ENCODE data around the gene SLC22A12.

SLC22A12 gene

GRCh38 chr11:64601605-64602465 lies 10.8 kb downstream of the SLC22A12 start:
- H3K4me1 Mint-ChIP-seq = peaks cover 0 to 3% of the 10 kb centered on the region in 2 donors
- H3K27ac Mint-ChIP-seq = no peak overlapping the region
- DNase-seq (no peak), ATAC-seq (replicated peaks) (no peak)
- H3K27me3 Mint-ChIP-seq = peaks cover 0 to 17% of the 10 kb centered on the region in 2 donors
- no peaks in the 10 kb centered on the region for H3K36me3 Mint-ChIP-seq
- no peaks in the 10 kb centered on the region for H3K9me3 Mint-ChIP-seq
- no peak overlapping the region for H3K4me3 Mint-ChIP-seq

GRCh38 chr11:64602466-64603070 lies 11.5 kb downstream of the SLC22A12 start:
- H3K36me3 Mint-ChIP-seq = no peaks in the 10 kb centered on the region
- ATAC-seq (replicated peaks) = no peak

GRCh38 chr11:64603411-64604110 lies 12.5 kb downstream of the SLC22A12 start:
- Mint-ChIP-seq H3K27me3 (peaks cover 0 to 28% of the 10 kb centered on the region in 2 donors), H3K4me1 (peaks cover 0 to 15% of the 10 kb centered on the region in 2 donors), H3K9me3 (no peaks in the 10 kb centered on the region)

More at GRCh38 chr11:64602466-64603070, 11.5 kb downstream of the SLC22A12 start:
- Mint-ChIP-seq H3K27ac (no peak overlapping the region), H3K27me3 (peaks cover 0 to 24% of the 10 kb centered on the region in 2 donors), H3K9me3 (no peaks in the 10 kb centered on the region), H3K4me3 (no peak overlapping the region), H3K4me1 (peaks cover 0 to 10% of the 10 kb centered on the region in 2 donors)
- no peak for DNase-seq

GRCh38 chr11:64604458-64605243 lies 13.6 kb downstream of the SLC22A12 start:
- H3K9me3 Mint-ChIP-seq = no peaks in the 10 kb centered on the region
- peaks cover 0 to 15% of the 10 kb centered on the region in 2 donors for H3K4me1 Mint-ChIP-seq
- H3K36me3 Mint-ChIP-seq = no peaks in the 10 kb centered on the region
- no peak overlapping the region for H3K4me3 Mint-ChIP-seq
- H3K27ac Mint-ChIP-seq = no peak overlapping the region
- peaks cover 0 to 28% of the 10 kb centered on the region in 2 donors for H3K27me3 Mint-ChIP-seq
- ATAC-seq (replicated peaks) = no peak
- no peak for DNase-seq

More at GRCh38 chr11:64603411-64604110, 12.5 kb downstream of the SLC22A12 start:
- DNase-seq (no peak), ATAC-seq (replicated peaks) (no peak)
- Mint-ChIP-seq H3K36me3 (no peaks in the 10 kb centered on the region), H3K4me3 (no peak overlapping the region), H3K27ac (no peak overlapping the region)

- no peak for ATAC-seq (replicated peaks)
- Mint-ChIP-seq H3K27ac (no peak overlapping the region), H3K4me1 (peaks cover 0 to 15% of the 10 kb centered on the region in 2 donors), H3K36me3 (no peaks in the 10 kb centered on the region), H3K27me3 (peaks cover 0 to 28% of the 10 kb centered on the region in 2 donors), H3K9me3 (no peaks in the 10 kb centered on the region), H3K4me3 (no peak overlapping the region)
- DNase-seq = no peak
These were observed 14.2 kb downstream of the SLC22A12 start for GRCh38 chr11:64605244-64605560.

GRCh38 chr11:64605656-64606585 lies 14.9 kb downstream of the SLC22A12 start:
- peaks cover 0 to 28% of the 10 kb centered on the region in 2 donors for H3K27me3 Mint-ChIP-seq
- no peaks in the 10 kb centered on the region for H3K36me3 Mint-ChIP-seq
- DNase-seq (no peak), ATAC-seq (replicated peaks) (no peak)
- no peak overlapping the region for H3K27ac Mint-ChIP-seq
- H3K9me3 Mint-ChIP-seq = no peaks in the 10 kb centered on the region
- H3K4me3 Mint-ChIP-seq = no peak overlapping the region
- H3K4me1 Mint-ChIP-seq = peaks cover 0 to 15% of the 10 kb centered on the region in 2 donors

GRCh38 chr11:64606796-64607380 lies 15.9 kb downstream of the SLC22A12 start:
- H3K4me1 Mint-ChIP-seq = peaks cover 0 to 15% of the 10 kb centered on the region in 2 donors
- no peaks in the 10 kb centered on the region for H3K9me3 Mint-ChIP-seq
- peak overlapping the region in 1 of 2 donors; percentile 62 for H3K4me3 Mint-ChIP-seq
- H3K27me3 Mint-ChIP-seq = peaks cover 0 to 28% of the 10 kb centered on the region in 2 donors
- DNase-seq = no peak
- H3K36me3 Mint-ChIP-seq = no peaks in the 10 kb centered on the region
- no peak overlapping the region for H3K27ac Mint-ChIP-seq
- no peak for ATAC-seq (replicated peaks)

- H3K9me3 Mint-ChIP-seq = no peaks in the 10 kb centered on the region
- DNase-seq (no peak), ATAC-seq (replicated peaks) (no peak)
- peaks cover 0 to 15% of the 10 kb centered on the region in 2 donors for H3K4me1 Mint-ChIP-seq
- no peak overlapping the region for H3K27ac Mint-ChIP-seq
- H3K36me3 Mint-ChIP-seq = no peaks in the 10 kb centered on the region
- H3K27me3 Mint-ChIP-seq = peaks cover 0 to 28% of the 10 kb centered on the region in 2 donors
- peak overlapping the region in 1 of 2 donors; percentile 62 for H3K4me3 Mint-ChIP-seq
These were observed 16.5 kb downstream of the SLC22A12 start for GRCh38 chr11:64607381-64607985.

- Mint-ChIP-seq H3K4me3 (no peak overlapping the region), H3K27me3 (peaks cover 0 to 28% of the 10 kb centered on the region in 2 donors), H3K9me3 (no peaks in the 10 kb centered on the region), H3K27ac (peak overlapping the region; percentile 7), H3K36me3 (no peaks in the 10 kb centered on the region), H3K4me1 (peaks cover 0 to 15% of the 10 kb centered on the region in 2 donors)
- ATAC-seq (replicated peaks) = peak in 1 of 2 donors; percentile 13
- DNase-seq = no peak
These were observed 17.0 kb downstream of the SLC22A12 start for GRCh38 chr11:64608046-64608445.

GRCh38 chr11:64608636-64609035 lies 17.6 kb downstream of the SLC22A12 start:
- no peak overlapping the region for H3K4me3 Mint-ChIP-seq
- ATAC-seq (replicated peaks) (no peak), DNase-seq (no peak)
- peaks cover 0 to 28% of the 10 kb centered on the region in 2 donors for H3K27me3 Mint-ChIP-seq
- H3K4me1 Mint-ChIP-seq = peaks cover 0 to 15% of the 10 kb centered on the region in 2 donors
- no peaks in the 10 kb centered on the region for H3K9me3 Mint-ChIP-seq
- H3K36me3 Mint-ChIP-seq = no peaks in the 10 kb centered on the region
- H3K27ac Mint-ChIP-seq = no peak overlapping the region

- H3K4me1 Mint-ChIP-seq = peaks cover 0 to 15% of the 10 kb centered on the region in 2 donors
- H3K27me3 Mint-ChIP-seq = peaks cover 0 to 24% of the 10 kb centered on the region in 2 donors
- no peaks in the 10 kb centered on the region for H3K9me3 Mint-ChIP-seq
- ATAC-seq (replicated peaks) = peak in 1 of 2 donors; percentile 22
- no peak for DNase-seq
- no peak overlapping the region for H3K27ac Mint-ChIP-seq
- no peak overlapping the region for H3K4me3 Mint-ChIP-seq
- H3K36me3 Mint-ChIP-seq = no peaks in the 10 kb centered on the region
These were observed 18.5 kb downstream of the SLC22A12 start for GRCh38 chr11:64609436-64610047.

- peaks cover 0 to 15% of the 10 kb centered on the region in 2 donors for H3K4me1 Mint-ChIP-seq
- H3K36me3 Mint-ChIP-seq = no peaks in the 10 kb centered on the region
- peaks cover 0 to 17% of the 10 kb centered on the region in 2 donors for H3K27me3 Mint-ChIP-seq
- no peak overlapping the region for H3K27ac Mint-ChIP-seq
- ATAC-seq (replicated peaks) (no peak), DNase-seq (no peak)
- no peaks in the 10 kb centered on the region for H3K9me3 Mint-ChIP-seq
- no peak overlapping the region for H3K4me3 Mint-ChIP-seq
These were observed 19.6 kb downstream of the SLC22A12 start for GRCh38 chr11:64610596-64610995.

Data from stimulated activated naive B cell treated with anti-CD40 and anti-IgM and Interleukin-4, amounts not matched to agents 10 μg/mL and 1 μg/mL and 100 μg/mL, for 72 hours (primary cell).